Lung (tissue), 12 donors: ENCODE results near the gene LYSMD4. TPM values are rescaled to one million over a fixed set of nuclear protein-coding genes. Genes with fewer than 3 reads are reported as not detected.

Experiments
- ATAC-seq: fragments of 200-7000 bp; cut with Tn5 transposase; one replicate; pipeline ENCODE4 v1.9.1; 2020; ENCODE audit warnings: moderate number of reproducible peaks; ENCODE audit not compliant: insufficient read depth, low FRiP score
- DNase-seq, 3 donors: peaks; one replicate each; pipeline ENCODE4 v3.0.0-alpha.2; 2013 to 2017
- H3K27ac ChIP-seq, 2 donors: one replicate each; pipeline ENCODE4 v1.5.1; 2013; ENCODE audit warnings: mild to moderate bottlenecking in 2 of 2, moderate library complexity in 2 of 2, control low read depth in 1 of 2, inconsistent platforms in 1 of 2, low read depth in 1 of 2, low read length in 1 of 2
- H3K27me3 ChIP-seq, 3 donors: one replicate each; pipeline ENCODE4 v1.5.1; 2013; ENCODE audit warnings: low read length in 2 of 3; ENCODE audit not compliant: control insufficient read depth in 3 of 3, insufficient read depth in 3 of 3
- H3K36me3 ChIP-seq, 4 donors: one replicate each; pipeline ENCODE4 v1.5.1; 2013; ENCODE audit warnings: low read length in 4 of 4, mild to moderate bottlenecking in 1 of 4, moderate library complexity in 1 of 4; ENCODE audit not compliant: control insufficient read depth in 4 of 4, insufficient read depth in 4 of 4
- H3K4me1 ChIP-seq, 5 donors: one replicate each; pipeline ENCODE4 v1.5.1; 2013; ENCODE audit warnings: low read length in 5 of 5, mild to moderate bottlenecking in 2 of 5, moderate library complexity in 1 of 5; ENCODE audit not compliant: control insufficient read depth in 5 of 5, insufficient read depth in 5 of 5
- H3K4me3 ChIP-seq: one replicate; pipeline ENCODE4 v1.5.1; 2013; ENCODE audit warnings: mild to moderate bottlenecking, control low read depth, moderate library complexity
- H3K9ac ChIP-seq, 2 donors: one replicate each; pipeline ENCODE4 v1.5.1; 2013; ENCODE audit warnings: low read length in 2 of 2, control low read depth in 1 of 2; ENCODE audit not compliant: insufficient read depth in 1 of 2
- H3K9me3 ChIP-seq, 4 donors: one replicate each; pipeline ENCODE4 v1.5.1; 2013; ENCODE audit warnings: low read length in 3 of 4, mild to moderate bottlenecking in 1 of 4, moderate library complexity in 1 of 4; ENCODE audit not compliant: control insufficient read depth in 4 of 4, insufficient read depth in 3 of 4
- WGBS, 2 donors: extraction: QIAGEN DNeasy Blood & Tissue Kit; methylation state at CpG; one replicate each; pipeline ENCODE4 v1.1.7; 2013; 5-methylcytosine and 5-hydroxymethylcytosine counted together
- polyA plus RNA-seq, 2 donors: library from polyadenylated mRNA; stranded (reverse); fragments of 200-250 nt; gene quantifications; one replicate each; pipeline ENCODE4 v1.2.1, GENCODE V29; 2013
- total RNA-seq, 2 donors: library from RNA; depleted of rRNA in 1 of 2; stranded (reverse); fragments of >200 nt in 1 of 2; gene quantifications; one replicate each; pipeline ENCODE4 v1.2.1, GENCODE V29; 2014 to 2021
- TF ChIP-seq, protein P1 (sequence below): IDR thresholded peaks from 2 replicates; pipeline ENCODE4 v1.5.1; 2012; ENCODE audit warnings: mild to moderate bottlenecking; ENCODE audit errors: control extremely low read depth, extremely low read depth
- donor health status: control.
- donor health status: control.
- donor health status: Bipolar disorder and iron deficiency.
- donor health status: healthy.
- donor health status: DM: yes; HTN: yes; CAD: no.

Gene LYSMD4
- total and polyA plus RNA-seq, 4 donors = 3.7 to 12.4 (median 9.5) TPM

DNA sequence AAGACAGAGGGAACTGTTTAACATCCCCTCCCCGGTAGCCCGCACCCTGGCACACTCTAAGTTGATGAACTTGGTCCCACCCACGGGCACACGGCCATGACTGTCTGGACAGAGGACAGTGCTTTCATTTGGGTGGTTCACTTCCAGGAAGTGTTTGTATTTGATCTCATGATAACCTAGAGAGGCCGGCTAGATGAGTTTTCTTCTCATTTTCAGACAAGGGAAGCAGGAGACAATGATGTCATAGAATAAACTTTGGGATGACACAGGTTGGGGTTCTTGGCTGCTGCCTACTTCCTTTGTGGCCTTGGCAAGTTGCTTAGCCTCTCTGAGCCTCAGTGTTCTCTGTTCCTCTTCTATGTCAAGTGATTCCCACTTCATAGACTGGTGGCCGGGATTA is 16.1 kb upstream of the LYSMD4 start:
- no peaks in the 10 kb centered on the region for H3K36me3 ChIP-seq
- TF ChIP-seq, protein P1, sequence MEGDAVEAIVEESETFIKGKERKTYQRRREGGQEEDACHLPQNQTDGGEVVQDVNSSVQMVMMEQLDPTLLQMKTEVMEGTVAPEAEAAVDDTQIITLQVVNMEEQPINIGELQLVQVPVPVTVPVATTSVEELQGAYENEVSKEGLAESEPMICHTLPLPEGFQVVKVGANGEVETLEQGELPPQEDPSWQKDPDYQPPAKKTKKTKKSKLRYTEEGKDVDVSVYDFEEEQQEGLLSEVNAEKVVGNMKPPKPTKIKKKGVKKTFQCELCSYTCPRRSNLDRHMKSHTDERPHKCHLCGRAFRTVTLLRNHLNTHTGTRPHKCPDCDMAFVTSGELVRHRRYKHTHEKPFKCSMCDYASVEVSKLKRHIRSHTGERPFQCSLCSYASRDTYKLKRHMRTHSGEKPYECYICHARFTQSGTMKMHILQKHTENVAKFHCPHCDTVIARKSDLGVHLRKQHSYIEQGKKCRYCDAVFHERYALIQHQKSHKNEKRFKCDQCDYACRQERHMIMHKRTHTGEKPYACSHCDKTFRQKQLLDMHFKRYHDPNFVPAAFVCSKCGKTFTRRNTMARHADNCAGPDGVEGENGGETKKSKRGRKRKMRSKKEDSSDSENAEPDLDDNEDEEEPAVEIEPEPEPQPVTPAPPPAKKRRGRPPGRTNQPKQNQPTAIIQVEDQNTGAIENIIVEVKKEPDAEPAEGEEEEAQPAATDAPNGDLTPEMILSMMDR = no peak
- DNase-seq (peak in 1 of 3 donors; percentile 13), ATAC-seq (no peak)
- no peak overlapping the region for H3K4me3 ChIP-seq
- no peaks in the 10 kb centered on the region for H3K27me3 ChIP-seq
- no peaks in the 10 kb centered on the region for H3K9me3 ChIP-seq
- WGBS, 2 donors = 49 to 65% methylated on average over 6 of the region's 6 CpGs
- H3K9ac ChIP-seq = no peak overlapping the region
- no peak overlapping the region for H3K27ac ChIP-seq
- peaks cover 0 to 8% (median 0%) of the 10 kb centered on the region in 5 donors for H3K4me1 ChIP-seq

DNA sequence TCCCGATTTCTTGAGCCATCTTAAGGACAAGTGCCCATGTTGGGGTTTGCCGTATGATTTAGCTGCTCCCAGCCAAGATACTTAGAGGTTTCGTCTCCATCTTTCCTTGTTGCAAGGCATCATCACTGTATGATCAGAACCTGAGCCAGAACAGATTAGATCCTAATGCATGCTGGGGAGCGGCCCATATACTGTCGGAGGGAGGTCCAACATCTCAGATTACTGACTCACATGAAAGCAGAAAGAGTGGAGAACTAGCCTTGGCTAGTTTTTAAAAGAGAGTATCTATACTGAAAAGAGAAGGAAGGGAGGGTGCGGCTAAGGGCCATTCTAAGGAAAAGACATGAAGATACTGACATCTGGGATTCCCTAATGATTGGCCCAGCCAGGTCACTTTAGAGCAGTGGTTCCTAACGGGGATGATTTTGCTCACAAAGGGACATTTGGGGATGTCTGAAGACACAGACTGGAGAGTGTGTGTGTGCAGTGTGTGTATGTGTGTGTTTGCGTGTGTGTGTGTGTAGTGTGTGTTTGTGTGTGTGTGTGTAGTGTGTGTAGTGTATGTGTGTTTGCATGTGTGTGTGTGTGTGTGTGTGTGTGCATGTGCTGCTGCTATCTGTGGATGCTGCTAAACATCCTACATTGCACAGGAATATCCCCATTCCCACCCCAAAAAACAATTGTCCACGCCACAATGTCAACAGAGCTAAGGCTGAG is 12.3 kb upstream of the LYSMD4 start:
- H3K9me3 ChIP-seq = no peaks in the 10 kb centered on the region
- DNase-seq = no peak
- no peak overlapping the region for H3K27ac ChIP-seq
- TF ChIP-seq, protein P1 = no peak
- no peak for ATAC-seq
- peaks cover 0 to 8% (median 0%) of the 10 kb centered on the region in 5 donors for H3K4me1 ChIP-seq
- no peak overlapping the region for H3K4me3 ChIP-seq
- H3K36me3 ChIP-seq = no peaks in the 10 kb centered on the region
- H3K9ac ChIP-seq = no peak overlapping the region
- 93% methylated on average over 9 of the region's 9 CpGs for WGBS, 2 donors
- no peaks in the 10 kb centered on the region for H3K27me3 ChIP-seq

DNA sequence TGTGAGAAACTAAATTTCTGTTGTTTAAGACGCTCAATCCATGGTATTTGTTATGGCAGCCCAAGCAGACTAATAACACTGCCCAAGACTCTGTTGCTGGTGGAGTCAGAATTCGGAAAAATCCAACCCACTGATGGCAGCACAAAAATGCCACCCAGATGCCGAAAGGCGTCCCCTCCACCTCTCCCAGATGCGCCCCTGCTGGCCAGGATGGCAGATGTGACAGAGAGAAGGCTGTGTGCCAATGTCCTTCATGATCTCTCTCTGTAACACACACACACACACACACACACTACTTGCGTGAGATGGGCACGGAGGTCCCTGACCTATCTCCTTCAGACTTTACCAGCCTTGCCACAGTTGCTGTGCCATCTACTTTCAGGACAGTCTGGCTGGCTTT is 10.9 kb upstream of the LYSMD4 start:
- DNase-seq (no peak), ATAC-seq (no peak)
- peaks cover 0 to 3% (median 0%) of the 10 kb centered on the region in 5 donors for H3K4me1 ChIP-seq
- H3K9me3 ChIP-seq = no peaks in the 10 kb centered on the region
- no peak overlapping the region for H3K4me3 ChIP-seq
- no peaks in the 10 kb centered on the region for H3K27me3 ChIP-seq
- H3K27ac ChIP-seq = no peak overlapping the region
- TF ChIP-seq, protein P1 = no peak
- H3K9ac ChIP-seq = no peak overlapping the region
- H3K36me3 ChIP-seq = no peaks in the 10 kb centered on the region
- 93 to 96% methylated on average over 7 of the region's 7 CpGs for WGBS, 2 donors

DNA sequence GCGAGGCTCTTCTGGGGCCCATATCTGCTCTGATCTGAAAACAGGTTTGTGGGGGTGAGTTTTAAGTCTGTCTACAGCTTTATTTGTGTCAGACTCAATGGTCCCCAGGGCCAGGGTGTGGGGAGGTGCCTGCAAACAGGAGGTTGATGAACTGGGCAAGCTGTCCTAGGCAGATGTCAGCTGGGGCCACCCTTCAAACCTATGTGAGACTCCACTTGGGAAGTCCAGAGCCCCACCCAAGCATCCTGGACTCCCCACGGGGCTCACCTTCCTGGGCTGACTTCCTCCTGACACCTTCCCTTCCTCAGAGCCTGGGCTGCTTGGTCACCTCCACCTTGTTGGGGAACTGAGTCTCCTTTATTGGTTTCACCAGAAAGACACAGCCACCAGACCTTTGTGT is 8.6 kb upstream of the LYSMD4 start:
- DNase-seq = no peak
- Histone ChIP-seq H3K4me3 (no peak overlapping the region), H3K36me3 (no peaks in the 10 kb centered on the region), H3K27me3 (no peaks in the 10 kb centered on the region), H3K4me1 (no peaks in the 10 kb centered on the region), H3K9me3 (no peaks in the 10 kb centered on the region), H3K27ac (no peak overlapping the region), H3K9ac (no peak overlapping the region)
- no peak for ATAC-seq
- WGBS, 2 donors = 67 to 73% methylated on average over 2 of the region's 2 CpGs
- TF ChIP-seq, protein P1 = no peak
